ENCODE results near the gene RAB3C. TPM values are rescaled to one million over a fixed set of nuclear protein-coding genes. Genes with fewer than 3 reads are reported as not detected.

Gene RAB3C
- polyA plus RNA-seq, 1 donor (not counting 4 experiments of a cell fraction or from before 2014, with no cell fraction given): not detected

GRCh38 chr5:58898006-58898405 lies 315.1 kb downstream of the RAB3C start:
- TF ChIP-seq CTCF (optimal IDR thresholded peaks at IDR 0.05 in 1 of 3, IDR thresholded peaks at IDR 0.05 in 1 of 3, conservative IDR thresholded peaks at IDR 0.05 in 1 of 3; ENCODE audit: extremely low read depth in 1 of 3, insufficient read depth in 2 of 3, low read length in 3 of 3) (no peak), EZH2 (IDR thresholded peaks at IDR 0.05; ENCODE audit: low read length) (no peak)
- Histone ChIP-seq H3K9me3 (ENCODE audit: control insufficient read depth, low read depth, low read length) (no peaks in the 10 kb centered on the region), H3K9me1 (ENCODE audit: control insufficient read depth, extremely low read depth, insufficient read depth, low read length) (no peaks in the 10 kb centered on the region), H3K27me3 (ENCODE audit: control insufficient read depth, extremely low read depth, insufficient read depth, low read length) (no peaks in the 10 kb centered on the region), H3K9ac (ENCODE audit: control insufficient read depth, extremely low read depth, insufficient read depth, low read length) (no peak overlapping the region), H3K27ac (ENCODE audit: control insufficient read depth, insufficient read depth, low read length) (no peak overlapping the region), H2AFZ (ENCODE audit: control insufficient read depth, low read length) (no peak overlapping the region), H3K36me3 (ENCODE audit: control insufficient read depth in 2 of 2, extremely low read depth in 1 of 2, insufficient read depth in 2 of 2, low read length in 2 of 2) (no peaks in the 10 kb centered on the region), H4K20me1 (ENCODE audit: control insufficient read depth, extremely low read depth, insufficient read depth, low read length) (no peaks in the 10 kb centered on the region), H3K4me3 (ENCODE audit: control insufficient read depth in 2 of 3, extremely low read depth in 1 of 3, insufficient read depth in 2 of 3, low read depth in 1 of 3, low read length in 3 of 3) (no peak overlapping the region), H3K4me2 (ENCODE audit: control insufficient read depth, extremely low read depth, insufficient read depth, low read depth, low read length) (no peak overlapping the region), H3K79me2 (ENCODE audit: control insufficient read depth, insufficient read depth, low read length) (no peaks in the 10 kb centered on the region), H3K4me1 (ENCODE audit: control insufficient read depth, extremely low read depth, insufficient read depth, low read length) (peaks cover 11% of the 10 kb centered on the region)
- dilution Hi-C loops (cut with MboI; ENCODE audit: extremely low pct_ligation_motif_present, low sequenced_read_pairs): no loop called here
- FAIRE-seq (no peak), DNase-seq (ENCODE audit: low read depth, low spot score) (no peak)

GRCh38 chr5:58898538-58898937 lies 315.7 kb downstream of the RAB3C start:
- H3K4me1 ChIP-seq (ENCODE audit: control insufficient read depth, extremely low read depth, insufficient read depth, low read length): peaks cover 7% of the 10 kb centered on the region
- H3K4me2 ChIP-seq (ENCODE audit: control insufficient read depth, extremely low read depth, insufficient read depth, low read depth, low read length): no peak overlapping the region
- no peak overlapping the region for H2AFZ ChIP-seq (ENCODE audit: control insufficient read depth, low read length)
- no peak overlapping the region for H3K9ac ChIP-seq (ENCODE audit: control insufficient read depth, extremely low read depth, insufficient read depth, low read length)
- no peak overlapping the region for H3K4me3 ChIP-seq (ENCODE audit: control insufficient read depth in 2 of 3, extremely low read depth in 1 of 3, insufficient read depth in 2 of 3, low read depth in 1 of 3, low read length in 3 of 3)
- no peak for DNase-seq (ENCODE audit: low read depth, low spot score)
- dilution Hi-C loops (cut with MboI; ENCODE audit: extremely low pct_ligation_motif_present, low sequenced_read_pairs): no loop called here
- H4K20me1 ChIP-seq (ENCODE audit: control insufficient read depth, extremely low read depth, insufficient read depth, low read length): no peaks in the 10 kb centered on the region
- no peaks in the 10 kb centered on the region for H3K36me3 ChIP-seq (ENCODE audit: control insufficient read depth in 2 of 2, extremely low read depth in 1 of 2, insufficient read depth in 2 of 2, low read length in 2 of 2)
- FAIRE-seq: no peak
- H3K79me2 ChIP-seq (ENCODE audit: control insufficient read depth, insufficient read depth, low read length): no peaks in the 10 kb centered on the region
- H3K27me3 ChIP-seq (ENCODE audit: control insufficient read depth, extremely low read depth, insufficient read depth, low read length): no peaks in the 10 kb centered on the region
- no peak overlapping the region for H3K27ac ChIP-seq (ENCODE audit: control insufficient read depth, insufficient read depth, low read length)
- no peaks in the 10 kb centered on the region for H3K9me3 ChIP-seq (ENCODE audit: control insufficient read depth, low read depth, low read length)
- TF ChIP-seq EZH2 (IDR thresholded peaks at IDR 0.05; ENCODE audit: low read length) (no peak), CTCF (optimal IDR thresholded peaks at IDR 0.05 in 1 of 3, IDR thresholded peaks at IDR 0.05 in 1 of 3, conservative IDR thresholded peaks at IDR 0.05 in 1 of 3; ENCODE audit: extremely low read depth in 1 of 3, insufficient read depth in 2 of 3, low read length in 3 of 3) (peak in 1 of 3 experiments; percentile 3)
- H3K9me1 ChIP-seq (ENCODE audit: control insufficient read depth, extremely low read depth, insufficient read depth, low read length): no peaks in the 10 kb centered on the region
